Measurements from ENCODE around the gene TPP1.

- TF ChIP-seq CTCF (IDR thresholded peaks at IDR 0.05 in 2 of 3, conservative IDR thresholded peaks at IDR 0.05 in 1 of 3; ENCODE audit: control insufficient read depth in 2 of 3, extremely low read depth in 1 of 3, insufficient read depth in 1 of 3, low read depth in 3 of 3, low read length in 3 of 3) (no peak), EZH2 (IDR thresholded peaks at IDR 0.05; ENCODE audit: borderline replicate concordance, control insufficient read depth, low read depth, low read length) (no peak), YY1 (IDR thresholded peaks at IDR 0.05; ENCODE audit: low read depth, low read length) (no peak), RAD51 (IDR thresholded peaks at IDR 0.05) (no peak), CBX5 (IDR thresholded peaks at IDR 0.05; ENCODE audit: low read depth) (no peak), SMC3 (IDR thresholded peaks at IDR 0.05; ENCODE audit: borderline replicate concordance, low read length) (no peak), POLR2A (IDR thresholded peaks at IDR 0.05; ENCODE audit: low read depth, low read length) (no peak), JUNB (IDR thresholded peaks at IDR 0.05) (no peak), PML (IDR thresholded peaks at IDR 0.05; ENCODE audit: low read length) (no peak), EP300 (IDR thresholded peaks at IDR 0.05; ENCODE audit: borderline replicate concordance in 1 of 2, control insufficient read depth in 1 of 2, low read depth in 2 of 2, low read length in 2 of 2) (no peak)
- TF ChIP-seq, protein P1, sequence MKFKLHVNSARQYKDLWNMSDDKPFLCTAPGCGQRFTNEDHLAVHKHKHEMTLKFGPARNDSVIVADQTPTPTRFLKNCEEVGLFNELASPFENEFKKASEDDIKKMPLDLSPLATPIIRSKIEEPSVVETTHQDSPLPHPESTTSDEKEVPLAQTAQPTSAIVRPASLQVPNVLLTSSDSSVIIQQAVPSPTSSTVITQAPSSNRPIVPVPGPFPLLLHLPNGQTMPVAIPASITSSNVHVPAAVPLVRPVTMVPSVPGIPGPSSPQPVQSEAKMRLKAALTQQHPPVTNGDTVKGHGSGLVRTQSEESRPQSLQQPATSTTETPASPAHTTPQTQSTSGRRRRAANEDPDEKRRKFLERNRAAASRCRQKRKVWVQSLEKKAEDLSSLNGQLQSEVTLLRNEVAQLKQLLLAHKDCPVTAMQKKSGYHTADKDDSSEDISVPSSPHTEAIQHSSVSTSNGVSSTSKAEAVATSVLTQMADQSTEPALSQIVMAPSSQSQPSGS (IDR thresholded peaks at IDR 0.05; ENCODE audit: low read length) = no peak
These were observed 3.2 kb downstream of the TPP1 start for GRCh38 chr11:6615882-6616585.

Measured in GM12878 (cell line).